HepG2 (cell line): ENCODE data around the gene CDC42EP4. TPM values are rescaled to one million over a fixed set of nuclear protein-coding genes. Genes with fewer than 3 reads are reported as not detected.

Experiments used
- CEBPZ ChIP-seq: IDR thresholded peaks from 2 replicates; pipeline ENCODE4 v1.6.1; 2012; ENCODE audit warnings: low read length, improper control_type of control experiment
- CREBL2 ChIP-seq: sonication (generic); formaldehyde crosslinking; IDR thresholded peaks from 2 replicates; pipeline ENCODE4 v1.8.1; 2023; ENCODE audit warnings: missing genetic modification reagents, mild to moderate bottlenecking, borderline replicate concordance
- DBP ChIP-seq: sonication (generic); formaldehyde crosslinking; IDR thresholded peaks from 2 replicates; pipeline ENCODE4 v1.4.0; 2020; ENCODE audit warnings: missing genetic modification reagents; ENCODE audit errors: not compliant biosample characterization
- HMGXB4 ChIP-seq, 2 experiments: sonication (generic) in 1 of 2; formaldehyde crosslinking in 1 of 2; IDR thresholded peaks; 2 replicates each; pipeline versions ENCODE4 v1.4.0 to v1.6.1; 2018 to 2020; ENCODE audit warnings: missing genetic modification reagents in 2 of 2, borderline replicate concordance in 1 of 2, low read depth in 1 of 2, mild to moderate bottlenecking in 1 of 2, missing biosample characterization in 1 of 2
- IKZF4 ChIP-seq: sonication (generic); formaldehyde crosslinking; IDR thresholded peaks from 2 replicates; pipeline ENCODE4 v1.5.1; 2020; ENCODE audit warnings: borderline replicate concordance, mild to moderate bottlenecking, low read depth, missing genetic modification reagents; ENCODE audit errors: not compliant biosample characterization
- MLLT10 ChIP-seq: sonication (generic); formaldehyde crosslinking; IDR thresholded peaks from 2 replicates; pipeline ENCODE4 v1.4.0; 2020; ENCODE audit warnings: missing genetic modification reagents
- MLXIP ChIP-seq: sonication (generic); formaldehyde crosslinking; IDR thresholded peaks from 2 replicates; pipeline ENCODE4 v1.9.0; 2021; ENCODE audit warnings: missing genetic modification reagents, borderline replicate concordance
- NFIB ChIP-seq: sonication (generic); formaldehyde crosslinking; IDR thresholded peaks from 2 replicates; pipeline ENCODE4 v1.9.0; 2021; ENCODE audit warnings: missing genetic modification reagents, mild to moderate bottlenecking, borderline replicate concordance
- SETDB1 ChIP-seq: sonication (generic); formaldehyde crosslinking; IDR thresholded peaks from 2 replicates; pipeline ENCODE4 v1.5.1; 2020; ENCODE audit warnings: missing genetic modification reagents, mild to moderate bottlenecking, borderline replicate concordance
- SIX4 ChIP-seq: sonication (generic); formaldehyde crosslinking; IDR thresholded peaks from 2 replicates; pipeline ENCODE4 v1.4.0; 2020; ENCODE audit warnings: missing genetic modification reagents
- SP140L ChIP-seq: sonication (generic); formaldehyde crosslinking; IDR thresholded peaks from 2 replicates; pipeline ENCODE4 v1.4.0; 2020; ENCODE audit warnings: missing genetic modification reagents, borderline replicate concordance
- ZNF17 ChIP-seq: sonication (generic); formaldehyde crosslinking; IDR thresholded peaks from 2 replicates; pipeline ENCODE4 v1.5.0; 2020; ENCODE audit warnings: mild to moderate bottlenecking, missing genetic modification reagents
- ZNF30 ChIP-seq: sonication (generic); formaldehyde crosslinking; IDR thresholded peaks from 2 replicates; pipeline ENCODE4 v1.5.0; 2020; ENCODE audit warnings: mild to moderate bottlenecking, missing genetic modification reagents
- ZNF614 ChIP-seq: IDR thresholded peaks from 2 replicates; pipeline ENCODE4 v1.6.1; 2018; ENCODE audit warnings: missing biosample characterization, missing genetic modification reagents, inconsistent platforms, borderline replicate concordance
- ZNF737 ChIP-seq: sonication (generic); formaldehyde crosslinking; IDR thresholded peaks from 2 replicates; pipeline ENCODE4 v1.5.0; 2020; ENCODE audit warnings: missing genetic modification reagents, mild to moderate bottlenecking, borderline replicate concordance
- ZNF749 ChIP-seq: sonication (generic); formaldehyde crosslinking; IDR thresholded peaks from 2 replicates; pipeline ENCODE4 v1.8.0; 2022; ENCODE audit warnings: mild to moderate bottlenecking, missing genetic modification reagents, moderate library complexity, borderline replicate concordance
- ZNF761 ChIP-seq: sonication (generic); formaldehyde crosslinking; conservative IDR thresholded peaks from 2 replicates; pipeline ENCODE4 v1.4.0; 2020; ENCODE audit warnings: mild to moderate bottlenecking, missing genetic modification reagents
- polyA plus RNA-seq, 8 experiments: library from polyadenylated mRNA; depleted of rRNA in 3 of 8; stranded (reverse) in 7 of 8; unstranded in 1 of 8; fragments of >200 nt; fragmentation: Illumina TruSeq in 4 of 8; extraction: Trizol in 4 of 8; gene quantifications; 2 replicates each; pipeline versions ENCODE4 v1.2.1 to v1.2.3, GENCODE V29; 2011 to 2016; ENCODE audit warnings: low read depth in 4 of 8, missing spikeins in 1 of 8, mixed read lengths in 1 of 8; ENCODE audit not compliant: insufficient read depth in 1 of 8
- total RNA-seq, 5 experiments: library from RNA; depleted of rRNA; stranded (reverse); fragments of >200 nt; fragmentation: Illumina TruSeq; extraction: Trizol; gene quantifications; 2 replicates each; pipeline ENCODE4 v1.2.3, GENCODE V29; 2016; ENCODE audit warnings: low read depth in 1 of 5

The CDC42EP4 gene
- total and polyA plus RNA-seq, 2 of the 13 experiments (the other 11 are each of a cell fraction or from before 2014, with no cell fraction given): 19.0 to 54.0 TPM

GRCh38 chr17:73288534-73289302, 23.1 kb downstream of the CDC42EP4 start (continued):
- TF ChIP-seq HMGXB4 (CRISPR knock-in tag; IDR thresholded peaks at IDR 0.05; ENCODE audit: borderline replicate concordance in 1 of 2, low read depth in 1 of 2) (peak in 1 of 2 experiments; percentile 82; a peak in 1 of 4 replicates), SIX4 (CRISPR knock-in tag) (peak; percentile 77), ZNF17 (CRISPR knock-in tag) (no peak), CEBPZ (no peak), MLLT10 (CRISPR knock-in tag) (no peak), ZNF761 (CRISPR knock-in tag) (peak; percentile 76; the same call in 1 of the 2 replicates), MLXIP (no peak), ZNF30 (CRISPR knock-in tag) (no peak), ZNF749 (CRISPR knock-in tag) (no peak), SP140L (CRISPR knock-in tag) (no peak), CREBL2 (CRISPR knock-in tag) (peak; percentile 25; the same call in 1 of the 2 replicates), ZNF614 (CRISPR knock-in tag) (peak; percentile 93), ZNF737 (no peak), DBP (CRISPR knock-in tag) (no peak), NFIB (CRISPR knock-in tag) (no peak), IKZF4 (peak; percentile 69), SETDB1 (no peak)
